ENCODE results near the gene ZDHHC16. TPM values are rescaled to one million over a fixed set of nuclear protein-coding genes. Genes with fewer than 3 reads are reported as not detected.
A peak's percentile ranks its signal among the peaks of the same experiment; 100 is the strongest.

The ZDHHC16 gene
- total RNA-seq, 2 experiments from 2014 or later = 6.2 to 6.5 TPM

- ATAC-seq (ENCODE audit: poor library complexity) (no peak), DNase-seq (peak in 3 of 14 experiments; percentile 50 to 60 (median 53))
- Mint-ChIP-seq H3K4me3 (peak overlapping the region; percentile 95), H3K4me1 (ENCODE audit: low read depth) (peaks cover 46% of the 10 kb centered on the region), H3K9me3 (no peaks in the 10 kb centered on the region), H3K27ac (peak overlapping the region; percentile 89), H3K27me3 (no peaks in the 10 kb centered on the region), H3K36me3 (ENCODE audit: low read depth) (peaks cover 52% of the 10 kb centered on the region)
- Histone ChIP-seq H3K27me3 (ENCODE audit: control insufficient read depth in 1 of 2, insufficient read depth in 2 of 2, low read length in 2 of 2) (no peaks in the 10 kb centered on the region), H3K36me3 (ENCODE audit: insufficient read depth, low read length) (peaks cover 27% of the 10 kb centered on the region), H3K27ac (ENCODE audit: low read depth in 1 of 2, low read length in 2 of 2) (peak overlapping the region; percentile 24 to 73), H3K4me1 (ENCODE audit: insufficient read depth, low read length) (peaks cover 43% of the 10 kb centered on the region), H3K9me3 (ENCODE audit: control insufficient read depth in 1 of 2, insufficient read depth in 1 of 2, low read length in 2 of 2) (no peaks in the 10 kb centered on the region), H3K4me3 (ENCODE audit: low read length) (peak overlapping the region; percentile 78)
- intact Hi-C loops (cut with DNase I, micrococcal nuclease) = loop anchor here (1.0 to 10.0 kb wide), 4 partner anchors 19 to 707 kb away; partner anchors contain the start of genes EXOSC1 (in 2 of the 2), ZDHHC16 (in 2 of the 2) and R3HCC1L (in 1 of the 2)
- no peak for TF ChIP-seq CTCF (IDR thresholded peaks at IDR 0.05)
- CTCF ChIA-PET = interaction anchor here (0.5 to 1.8 kb wide), 3 partner anchors 9 to 21 kb away, joined by 4 to 5 read pairs (median 4); no protein-coding TSS in a partner anchor
- POLR2A ChIA-PET = interaction anchor here (0.7 to 1.0 kb wide), 3 partner anchors 9 to 27 kb away, joined by 3 to 4 read pairs (median 3); partner anchors contain the start of gene RRP12
Measured at GRCh38 chr10:97427571-97428179, 18.3 kb upstream of the ZDHHC16 start.

GRCh38 chr10:97428572-97428981 is 17.4 kb upstream of the ZDHHC16 start:
- no peaks in the 10 kb centered on the region for H3K27me3 ChIP-seq (ENCODE audit: control insufficient read depth in 1 of 2, insufficient read depth in 2 of 2, low read length in 2 of 2)
- H3K36me3 ChIP-seq (ENCODE audit: insufficient read depth, low read length) = peaks cover 31% of the 10 kb centered on the region
- H3K27ac ChIP-seq (ENCODE audit: low read depth in 1 of 2, low read length in 2 of 2) = peak overlapping the region; percentile 19 to 47
- H3K9me3 Mint-ChIP-seq = no peaks in the 10 kb centered on the region
- peak overlapping the region; percentile 78 for H3K4me3 ChIP-seq (ENCODE audit: low read length)
- peaks cover 36% of the 10 kb centered on the region for H3K4me1 ChIP-seq (ENCODE audit: insufficient read depth, low read length)
- no peaks in the 10 kb centered on the region for H3K27me3 Mint-ChIP-seq
- DNase-seq (peak in 5 of 14 experiments; percentile 29 to 63 (median 51)), ATAC-seq (ENCODE audit: poor library complexity) (no peak)
- intact Hi-C loops (cut with DNase I, micrococcal nuclease) = loop anchor here in 1 of 2 experiments (10.0 kb wide), 1 partner anchor 706 kb away; the partner anchor contains the start of gene R3HCC1L
- no peaks in the 10 kb centered on the region for H3K9me3 ChIP-seq (ENCODE audit: control insufficient read depth in 1 of 2, insufficient read depth in 1 of 2, low read length in 2 of 2)
- peaks cover 57% of the 10 kb centered on the region for H3K36me3 Mint-ChIP-seq (ENCODE audit: low read depth)
- POLR2A ChIA-PET = no interaction called here
- CTCF ChIA-PET = no interaction called here
- H3K4me3 Mint-ChIP-seq = peak overlapping the region; percentile 81
- peaks cover 42% of the 10 kb centered on the region for H3K4me1 Mint-ChIP-seq (ENCODE audit: low read depth)
- TF ChIP-seq CTCF (IDR thresholded peaks at IDR 0.05) = no peak
- H3K27ac Mint-ChIP-seq = peak overlapping the region; percentile 89

GRCh38 chr10:97434055-97434454 is 11.9 kb upstream of the ZDHHC16 start:
- Histone ChIP-seq H3K36me3 (ENCODE audit: insufficient read depth, low read length) (peaks cover 81% of the 10 kb centered on the region), H3K4me1 (ENCODE audit: insufficient read depth, low read length) (peaks cover under 1% of the 10 kb centered on the region), H3K27ac (ENCODE audit: low read depth in 1 of 2, low read length in 2 of 2) (no peak overlapping the region), H3K9me3 (ENCODE audit: control insufficient read depth in 1 of 2, insufficient read depth in 1 of 2, low read length in 2 of 2) (no peaks in the 10 kb centered on the region), H3K27me3 (ENCODE audit: control insufficient read depth in 1 of 2, insufficient read depth in 2 of 2, low read length in 2 of 2) (no peaks in the 10 kb centered on the region), H3K4me3 (ENCODE audit: low read length) (no peak overlapping the region)
- Mint-ChIP-seq H3K36me3 (ENCODE audit: low read depth) (peaks cover 85% of the 10 kb centered on the region), H3K27me3 (no peaks in the 10 kb centered on the region), H3K9me3 (no peaks in the 10 kb centered on the region), H3K4me1 (ENCODE audit: low read depth) (peaks cover 3% of the 10 kb centered on the region), H3K27ac (peak overlapping the region; percentile 24), H3K4me3 (no peak overlapping the region)
- intact Hi-C loops (cut with DNase I, micrococcal nuclease) = no loop called here
- no peak for TF ChIP-seq CTCF (IDR thresholded peaks at IDR 0.05)
- ChIA-PET CTCF (interaction anchor here (1.0 kb wide), 1 partner anchor 33 kb away, joined by 3 read pairs; the partner anchor contains the start of gene RRP12), POLR2A (interaction anchor here (1.0 to 1.2 kb wide), 2 partner anchors 11 to 33 kb away, joined by 4 to 6 read pairs; partner anchors contain the start of gene RRP12)
- no peak for ATAC-seq (ENCODE audit: poor library complexity)
- DNase-seq = no peak

All from CD4-positive, alpha-beta T cell (primary cell).